ENCODE measurements around the gene NTSR2. TPM values are rescaled to one million over a fixed set of nuclear protein-coding genes. Genes with fewer than 3 reads are reported as not detected.

The NTSR2 gene
- total and polyA plus RNA-seq, 2 of the 8 experiments (the other 6 are each of a cell fraction or from before 2014, with no cell fraction given) = 0.05 TPM; not detected in 1

GRCh38 chr2:11634584-11634983 is 35.4 kb downstream of the NTSR2 start (continued):
- no peak for TF ChIP-seq CHD7 (IDR thresholded peaks at IDR 0.05; ENCODE audit: insufficient replicate concordance, low read length)
- TF ChIP-seq SP1 (IDR thresholded peaks at IDR 0.05; ENCODE audit: low read depth, low read length) = no peak
- no peak for TF ChIP-seq SP4 (IDR thresholded peaks at IDR 0.05; ENCODE audit: low read length)
- TF ChIP-seq CTBP2 (IDR thresholded peaks at IDR 0.05; ENCODE audit: borderline replicate concordance, insufficient read depth, insufficient read length, low read length) = no peak
- TF ChIP-seq CBX8 (IDR thresholded peaks at IDR 0.05; ENCODE audit: borderline replicate concordance, low read depth, low read length) = no peak
- no peak for TF ChIP-seq PHF8 (conservative IDR thresholded peaks at IDR 0.05; ENCODE audit: low read depth, low read length)
- TF ChIP-seq EGR1 (IDR thresholded peaks at IDR 0.05; ENCODE audit: borderline replicate concordance, low read depth, low read length) = no peak
- TF ChIP-seq SAP30 (IDR thresholded peaks at IDR 0.05; ENCODE audit: insufficient read depth, insufficient replicate concordance, low read length) = no peak
- no peak for TF ChIP-seq RXRA (IDR thresholded peaks at IDR 0.05; ENCODE audit: insufficient read depth, low read depth, low read length)
- TF ChIP-seq CBX5 (IDR thresholded peaks at IDR 0.05; ENCODE audit: low read depth, low read length) = no peak
